T1000 (cell line): Measurements from ENCODE around the gene HYLS1.
"Not testable (repeated sequence)": the region's sequence is repeated elsewhere in the genome, so short reads cannot be mapped to it uniquely, and the experiment has no call there.

ENCODE experiments used
- DNase-seq: peaks from one replicate; lab custom pipeline; 2025; ENCODE audit warnings: mixed read lengths; lab: John Stamatoyannopoulos, UW

The HYLS1 gene

GRCh38 chr11:125902927-125903710 is 15.7 kb downstream of the HYLS1 start, which contains the start of gene PUS3:
TSS of gene PUS3 (minus strand) at chr11:125903206. CDS start at chr11:125896284, 6,922 bp downstream.
- peak; percentile 32 for DNase-seq

- DNase-seq: no peak
Observed at GRCh38 chr11:125903711-125904659, 16.5 kb downstream of the HYLS1 start, which contains the start of gene DDX25. TSS of gene DDX25 (plus strand) at chr11:125904508. CDS start at chr11:125904518, 10 bp downstream.

- DNase-seq: no peak
Observed at GRCh38 chr11:125904678-125905077, 17.2 kb downstream of the HYLS1 start.

- no peak for DNase-seq
Observed at GRCh38 chr11:125910226-125910849, 22.9 kb downstream of the HYLS1 start.

- not testable (repeated sequence) for DNase-seq
Observed at GRCh38 chr11:125914601-125915000, 27.1 kb downstream of the HYLS1 start.

- DNase-seq: no peak
Observed at GRCh38 chr11:125916683-125917347, 29.3 kb downstream of the HYLS1 start.

- DNase-seq: no peak
Observed at GRCh38 chr11:125918140-125918840, 30.8 kb downstream of the HYLS1 start.

GRCh38 chr11:125921042-125921441 is 33.6 kb downstream of the HYLS1 start:
- no peak for DNase-seq

GRCh38 chr11:125922156-125922555 is 34.7 kb downstream of the HYLS1 start:
- DNase-seq: no peak

- DNase-seq: no peak
Observed at GRCh38 chr11:125923012-125923579, 35.6 kb downstream of the HYLS1 start.

GRCh38 chr11:125923633-125924032 is 36.2 kb downstream of the HYLS1 start:
- DNase-seq: no peak

GRCh38 chr11:125924384-125925007 is 37.0 kb downstream of the HYLS1 start:
- DNase-seq: no peak

GRCh38 chr11:125925247-125925740 is 37.8 kb downstream of the HYLS1 start:
- no peak for DNase-seq

GRCh38 chr11:125925804-125926203 is 38.3 kb downstream of the HYLS1 start:
- no peak for DNase-seq

- DNase-seq: no peak
Observed at GRCh38 chr11:125926682-125927081, 39.2 kb downstream of the HYLS1 start.

GRCh38 chr11:125929445-125930075 is 42.1 kb downstream of the HYLS1 start:
- DNase-seq: no peak

GRCh38 chr11:125930076-125930450 is 42.6 kb downstream of the HYLS1 start:
- no peak for DNase-seq

GRCh38 chr11:125931116-125931515 is 43.6 kb downstream of the HYLS1 start:
- no peak for DNase-seq

GRCh38 chr11:125931668-125932067 is 44.2 kb downstream of the HYLS1 start:
- no peak for DNase-seq
